Epidermal melanocyte (primary cell): Measurements from ENCODE around the gene GZF1.

ENCODE experiments used
- DNase-seq: peaks from one replicate; pipeline ENCODE4 v3.0.0; 2011; ENCODE audit warnings: low spot score; ENCODE audit not compliant: insufficient read length

Gene GZF1

GRCh38 chr20:23369072-23369823, 7.3 kb downstream of the GZF1 start:
- no peak for DNase-seq

GRCh38 chr20:23370274-23370673, 8.3 kb downstream of the GZF1 start:
- DNase-seq: no peak

- no peak for DNase-seq
Measured at GRCh38 chr20:23370873-23371272, 8.9 kb downstream of the GZF1 start.

- no peak for DNase-seq
Measured at GRCh38 chr20:23371496-23371895, 9.5 kb downstream of the GZF1 start.

GRCh38 chr20:23374441-23374840, 12.5 kb downstream of the GZF1 start:
- DNase-seq: no peak

- DNase-seq: no peak
Measured at GRCh38 chr20:23375827-23376226, 13.8 kb downstream of the GZF1 start.

GRCh38 chr20:23379772-23380171, 17.8 kb downstream of the GZF1 start:
- DNase-seq: no peak

GRCh38 chr20:23381876-23382275, 19.9 kb downstream of the GZF1 start:
- no peak for DNase-seq

- no peak for DNase-seq
Measured at GRCh38 chr20:23386304-23387117, 24.5 kb downstream of the GZF1 start.

- DNase-seq: no peak
Measured at GRCh38 chr20:23387118-23387443, 25.1 kb downstream of the GZF1 start.

- no peak for DNase-seq
Measured at GRCh38 chr20:23390091-23390774, 28.3 kb downstream of the GZF1 start.

- no peak for DNase-seq
Measured at GRCh38 chr20:23391707-23392310, 29.8 kb downstream of the GZF1 start.

- no peak for DNase-seq
Measured at GRCh38 chr20:23393996-23394775, 32.2 kb downstream of the GZF1 start.

- no peak for DNase-seq
Measured at GRCh38 chr20:23396950-23397627, 35.1 kb downstream of the GZF1 start.

- DNase-seq: no peak
Measured at GRCh38 chr20:23397961-23398360, 36.0 kb downstream of the GZF1 start.

GRCh38 chr20:23399568-23400241, 37.7 kb downstream of the GZF1 start:
- no peak for DNase-seq

GRCh38 chr20:23401051-23401450, 39.1 kb downstream of the GZF1 start:
- DNase-seq: no peak

- no peak for DNase-seq
Measured at GRCh38 chr20:23403751-23404150, 41.8 kb downstream of the GZF1 start.

GRCh38 chr20:23404196-23404595, 42.2 kb downstream of the GZF1 start:
- no peak for DNase-seq

- DNase-seq: no peak
Measured at GRCh38 chr20:23406880-23407279, 44.9 kb downstream of the GZF1 start.
